Esophagus squamous epithelium (tissue), 4 donors: ENCODE results near the gene C2CD4D.

ENCODE experiments used
- CTCF ChIP-seq, 6 experiments: fragments of 450-650 bp in 4 of 6; fragments of 200-600 bp in 2 of 6; sonication (generic) in 2 of 6; IDR thresholded peaks; one replicate each; pipeline ENCODE4 v1.5.1; 2016 to 2019; ENCODE audit warnings: antibody characterized with exemption in 6 of 6, mild to moderate bottlenecking in 4 of 6, moderate library complexity in 4 of 6
- POLR2A ChIP-seq, 4 donors: fragments of 450-650 bp; IDR thresholded peaks; one replicate each; pipeline ENCODE4 v1.6.1; 2017; ENCODE audit warnings: antibody characterized with exemption in 4 of 4, mild to moderate bottlenecking in 4 of 4, moderate library complexity in 3 of 4

GRCh38 chr1:151825204-151825603, 14.4 kb downstream of the C2CD4D start:
- TF ChIP-seq CTCF (IDR thresholded peaks at IDR 0.05) = no peak
- TF ChIP-seq POLR2A (IDR thresholded peaks at IDR 0.05) = no peak
